Urinary bladder (tissue), 4 donors: ENCODE measurements around the gene GGA2. TPM values are rescaled to one million over a fixed set of nuclear protein-coding genes. Genes with fewer than 3 reads are reported as not detected.
A peak's percentile ranks its signal among the peaks of the same experiment; 100 is the strongest.

Experiments
- DNase-seq: peaks from one replicate; pipeline ENCODE4 v3.0.0-alpha.2; 2015; ENCODE audit errors: extremely low spot score
- H3K27ac ChIP-seq: one replicate; pipeline ENCODE4 v1.5.1; 2013; ENCODE audit warnings: low read depth, mild to moderate bottlenecking, moderate library complexity
- H3K36me3 ChIP-seq: one replicate; pipeline ENCODE4 v1.6.1; 2013; ENCODE audit warnings: mild to moderate bottlenecking, moderate library complexity; ENCODE audit not compliant: insufficient read depth
- H3K4me1 ChIP-seq: one replicate; pipeline ENCODE4 v1.6.1; 2013; ENCODE audit warnings: mild to moderate bottlenecking, moderate library complexity; ENCODE audit not compliant: insufficient read depth
- H3K4me3 ChIP-seq: one replicate; pipeline ENCODE4 v1.5.1; 2013; ENCODE audit warnings: low read depth, low read length
- WGBS: extraction: QIAGEN DNeasy Blood & Tissue Kit; methylation state at CpG from one replicate; pipeline ENCODE4 v1.1.7; 2013; 5-methylcytosine and 5-hydroxymethylcytosine counted together
- polyA plus RNA-seq: library from polyadenylated mRNA; stranded (reverse); fragments of 200-250 nt; gene quantifications from one replicate; pipeline ENCODE4 v1.2.3, GENCODE V29; 2013
- total RNA-seq: library from RNA; depleted of rRNA; stranded (reverse); fragments of >200 nt; gene quantifications from one replicate; pipeline ENCODE4 v1.2.3, GENCODE V29; 2014
- donor health status: healthy with polysubstance abuse.
- donor health status: healthy.

The GGA2 gene
- total and polyA plus RNA-seq, 2 donors, result 23.4 to 43.7 TPM

- no peak overlapping the region for H3K4me3 ChIP-seq
- peak overlapping the region; percentile 49 for H3K27ac ChIP-seq
- no peaks in the 10 kb centered on the region for H3K36me3 ChIP-seq
- peaks cover 2% of the 10 kb centered on the region for H3K4me1 ChIP-seq
- no peak for DNase-seq
- 91% methylated on average over 9 of the region's 9 CpGs for WGBS
These were observed 5.1 kb downstream of the GGA2 start for GRCh38 chr16:23505180-23505665.

DNA sequence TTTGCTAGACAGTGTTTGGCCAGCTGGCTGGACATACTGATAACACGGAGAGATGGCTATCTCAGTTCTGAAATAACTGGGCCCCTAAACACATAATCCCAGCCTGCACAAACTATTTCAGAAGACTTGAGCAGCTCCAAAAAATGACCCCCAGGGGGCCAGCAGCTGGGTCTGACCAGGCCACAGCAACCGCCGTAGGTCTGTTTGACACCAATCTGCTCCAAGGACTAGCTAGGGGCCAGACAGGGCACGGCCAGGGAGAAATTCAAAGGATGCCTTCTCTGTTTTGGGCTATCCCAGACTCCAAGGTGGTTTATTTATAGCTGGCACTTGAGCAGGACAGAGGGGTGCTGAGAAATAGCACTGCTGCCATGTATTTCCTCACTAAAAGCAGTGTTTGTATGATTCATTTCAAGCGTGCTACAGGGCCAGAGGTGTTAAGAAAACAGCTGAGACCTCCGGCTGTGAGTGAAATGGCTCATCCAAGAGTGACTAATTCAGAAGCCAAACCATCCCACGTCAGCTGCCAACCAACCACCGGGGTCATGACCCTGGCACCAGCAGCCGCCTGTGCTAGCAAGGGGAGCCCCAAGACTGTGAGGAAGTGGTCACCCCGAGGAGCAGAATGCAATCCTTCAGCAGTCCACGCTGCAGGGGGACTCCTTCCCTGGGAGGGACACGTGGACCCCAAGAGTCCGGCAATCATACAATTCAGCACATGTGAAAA, 5.7 kb downstream of the GGA2 start:
- no peak overlapping the region for H3K4me3 ChIP-seq
- DNase-seq, result no peak
- H3K27ac ChIP-seq, result peak overlapping the region; percentile 49
- H3K36me3 ChIP-seq, result no peaks in the 10 kb centered on the region
- WGBS, result 42% methylated on average over 13 of the region's 13 CpGs
- H3K4me1 ChIP-seq, result peaks cover 4% of the 10 kb centered on the region

- Histone ChIP-seq H3K4me1 (peaks cover 4% of the 10 kb centered on the region), H3K4me3 (no peak overlapping the region), H3K27ac (no peak overlapping the region), H3K36me3 (no peaks in the 10 kb centered on the region)
- no peak for DNase-seq
- WGBS, result 49% methylated on average over 5 of the region's 5 CpGs
These were observed 6.2 kb downstream of the GGA2 start for GRCh38 chr16:23504076-23504452.

DNA sequence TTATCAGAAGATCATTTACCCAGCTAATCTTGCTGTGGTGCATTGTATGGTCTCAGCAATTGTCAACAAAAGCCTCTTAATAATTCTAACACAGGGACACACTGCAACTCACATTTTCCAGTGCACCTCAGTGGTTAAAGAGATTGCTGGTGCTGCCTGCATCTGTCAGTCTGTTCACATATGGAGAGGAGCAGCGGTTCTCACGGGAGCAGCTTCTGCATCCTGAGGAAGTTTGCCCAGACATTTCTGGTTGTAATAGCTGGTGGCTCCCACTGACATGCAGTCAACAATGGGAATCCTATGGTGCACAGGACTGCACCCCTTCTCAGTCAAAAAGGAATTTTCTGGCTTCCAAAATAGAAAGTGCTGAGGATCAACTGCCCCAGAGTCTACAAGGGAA, 7.8 kb downstream of the GGA2 start:
- Histone ChIP-seq H3K4me3 (no peak overlapping the region), H3K27ac (no peak overlapping the region), H3K4me1 (peaks cover 5% of the 10 kb centered on the region), H3K36me3 (no peaks in the 10 kb centered on the region)
- DNase-seq, result no peak
- WGBS, result 58% methylated on average over 2 of the region's 2 CpGs

DNA sequence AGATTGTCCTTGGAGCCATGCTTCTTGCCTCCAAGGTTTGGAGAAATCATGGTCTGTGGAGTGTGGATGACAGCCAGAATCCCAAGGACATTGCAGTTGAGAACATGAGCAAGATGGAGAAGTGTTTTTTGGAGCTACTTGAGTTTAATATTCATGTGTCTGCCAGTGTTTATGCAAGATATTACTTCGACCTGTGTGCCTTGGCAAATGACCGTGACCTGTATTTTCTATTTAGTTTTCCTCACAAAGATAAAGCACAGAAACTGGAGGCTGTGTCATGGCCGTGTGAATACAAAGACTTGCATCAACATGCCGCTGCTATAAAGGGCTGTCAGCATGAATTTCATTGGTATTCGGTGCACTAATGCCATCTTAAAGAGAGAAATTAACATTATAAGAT, 9.0 kb downstream of the GGA2 start:
- H3K27ac ChIP-seq, result no peak overlapping the region
- WGBS, result 83% methylated on average over 5 of the region's 5 CpGs
- H3K4me3 ChIP-seq, result no peak overlapping the region
- H3K4me1 ChIP-seq, result peaks cover 5% of the 10 kb centered on the region
- no peaks in the 10 kb centered on the region for H3K36me3 ChIP-seq
- no peak for DNase-seq

DNA sequence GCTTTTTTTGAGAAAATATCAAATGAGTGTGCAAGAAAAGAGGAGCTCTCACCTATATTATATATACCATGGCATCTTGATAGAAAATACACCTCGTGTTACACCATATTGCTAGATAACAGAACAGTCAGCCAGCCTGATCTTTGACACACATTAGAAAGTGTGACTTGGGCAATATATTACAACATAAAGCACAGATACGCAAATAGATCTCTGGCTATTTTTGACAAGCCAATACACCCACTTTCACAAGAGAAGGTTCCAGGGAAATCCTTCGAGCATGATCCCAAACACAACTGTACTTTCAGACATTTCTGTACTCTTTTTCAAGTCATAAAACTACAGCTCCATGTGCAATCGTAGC, 9.4 kb downstream of the GGA2 start:
- DNase-seq, result no peak
- WGBS, result 62% methylated on average over 4 of the region's 4 CpGs
- Histone ChIP-seq H3K36me3 (no peaks in the 10 kb centered on the region), H3K4me1 (peaks cover 3% of the 10 kb centered on the region), H3K27ac (no peak overlapping the region), H3K4me3 (no peak overlapping the region)

- Histone ChIP-seq H3K36me3 (no peaks in the 10 kb centered on the region), H3K4me3 (no peak overlapping the region), H3K4me1 (peaks cover 5% of the 10 kb centered on the region), H3K27ac (no peak overlapping the region)
- DNase-seq, result no peak
- WGBS, result 89% methylated on average over 20 of the region's 20 CpGs
These were observed 10.0 kb downstream of the GGA2 start for GRCh38 chr16:23500212-23500861.

- Histone ChIP-seq H3K36me3 (no peaks in the 10 kb centered on the region), H3K27ac (no peak overlapping the region), H3K4me3 (no peak overlapping the region), H3K4me1 (peaks cover 5% of the 10 kb centered on the region)
- WGBS, result 81% methylated on average over 7 of the region's 7 CpGs
- DNase-seq, result no peak
These were observed 10.5 kb downstream of the GGA2 start for GRCh38 chr16:23499801-23500200.

DNA sequence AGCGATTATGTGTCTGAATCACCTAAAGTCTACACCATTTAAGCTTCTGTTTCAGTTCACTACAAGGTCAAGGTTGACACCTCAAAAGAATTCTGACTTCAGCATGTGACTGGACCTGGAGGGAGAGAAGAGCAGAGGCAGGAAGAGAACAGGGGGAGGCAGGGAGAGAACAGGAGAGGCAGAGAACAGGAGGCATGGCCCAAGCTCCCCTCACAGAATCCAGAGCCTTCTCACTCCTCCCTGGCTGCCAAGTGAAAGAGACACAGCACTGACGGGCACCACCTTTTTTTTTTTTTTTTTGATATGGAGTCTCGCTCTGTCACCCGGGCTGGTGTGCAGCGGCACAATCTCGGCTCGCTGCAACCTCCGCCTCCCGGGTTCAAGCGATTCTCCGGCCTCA, 11.4 kb downstream of the GGA2 start:
- WGBS, result 90% methylated on average over 11 of the region's 11 CpGs
- Histone ChIP-seq H3K27ac (no peak overlapping the region), H3K4me1 (peaks cover 5% of the 10 kb centered on the region), H3K4me3 (no peak overlapping the region), H3K36me3 (no peaks in the 10 kb centered on the region)
- no peak for DNase-seq

GRCh38 chr16:23497543-23497868, 12.8 kb downstream of the GGA2 start:
- DNase-seq, result no peak
- Histone ChIP-seq H3K36me3 (no peaks in the 10 kb centered on the region), H3K27ac (peak overlapping the region; percentile 27), H3K4me3 (no peak overlapping the region), H3K4me1 (peaks cover 5% of the 10 kb centered on the region)
- 67% methylated on average over 6 of the region's 6 CpGs for WGBS

GRCh38 chr16:23496821-23497542, 13.3 kb downstream of the GGA2 start:
- Histone ChIP-seq H3K4me1 (peaks cover 5% of the 10 kb centered on the region), H3K36me3 (no peaks in the 10 kb centered on the region), H3K4me3 (no peak overlapping the region), H3K27ac (peak overlapping the region; percentile 39)
- no peak for DNase-seq
- 43% methylated on average over 12 of the region's 12 CpGs for WGBS

DNA sequence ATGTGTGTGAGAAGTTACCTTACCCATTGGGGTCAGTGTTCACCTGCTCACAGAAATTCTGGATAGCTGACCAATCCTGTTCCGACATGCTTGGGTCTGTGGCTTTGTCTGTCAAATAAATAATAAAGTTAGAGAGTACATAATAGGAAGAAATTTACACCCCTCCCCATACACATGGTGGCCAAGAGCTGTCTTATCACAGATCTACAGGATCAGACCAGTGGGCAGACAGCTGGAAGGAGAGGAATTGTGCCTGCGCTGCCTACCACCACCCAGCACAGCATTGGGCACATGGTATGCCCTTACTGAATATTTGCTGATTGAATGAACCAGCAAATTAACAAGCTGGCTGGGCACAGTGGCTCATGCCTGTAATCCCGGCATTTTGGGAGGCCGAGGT, 14.6 kb downstream of the GGA2 start:
- peaks cover 4% of the 10 kb centered on the region for H3K36me3 ChIP-seq
- no peak overlapping the region for H3K27ac ChIP-seq
- WGBS, result 88% methylated on average over 4 of the region's 4 CpGs
- peaks cover 5% of the 10 kb centered on the region for H3K4me1 ChIP-seq
- no peak for DNase-seq
- no peak overlapping the region for H3K4me3 ChIP-seq

DNA sequence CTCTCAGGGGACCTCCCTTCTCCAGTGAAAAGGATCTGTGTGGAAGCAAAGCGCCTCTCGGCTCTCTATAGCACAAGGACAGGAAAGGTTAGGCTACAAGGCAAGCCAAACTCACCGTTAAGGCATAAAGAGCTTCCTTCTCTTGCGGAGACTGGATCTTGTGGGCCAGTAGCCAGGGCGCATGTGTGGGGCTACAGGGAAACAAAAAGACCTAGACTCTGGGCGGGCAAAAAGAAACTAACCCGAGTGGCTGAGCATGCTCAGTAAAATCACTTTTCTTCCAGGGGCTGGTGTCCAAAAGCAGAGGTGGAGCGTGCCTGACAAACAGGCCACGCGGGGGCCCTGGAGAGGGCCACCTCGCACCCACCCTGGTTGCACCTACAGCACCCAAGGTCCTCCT, 16.1 kb downstream of the GGA2 start:
- H3K36me3 ChIP-seq, result peaks cover 4% of the 10 kb centered on the region
- H3K4me1 ChIP-seq, result peaks cover 3% of the 10 kb centered on the region
- no peak overlapping the region for H3K4me3 ChIP-seq
- no peak for DNase-seq
- 92% methylated on average over 11 of the region's 11 CpGs for WGBS
- H3K27ac ChIP-seq, result no peak overlapping the region
